ENCODE data around the gene C16orf96. TPM values are rescaled to one million over a fixed set of nuclear protein-coding genes. Genes with fewer than 3 reads are reported as not detected.

C16orf96 gene
- total RNA-seq, 1 experiment from 2014 or later, result 0.10 TPM

- ChIA-PET POLR2A (no interaction called here), RAD21 (ENCODE audit: low non-redundant PET in 1 of 2, low total read pairs in 2 of 2, uncharacterized antibody in 2 of 2, unreplicated experiment in 2 of 2) (no interaction called here), CTCF (no interaction called here)
- BruUV-seq (replicated peaks), result no TSS peak
- intact Hi-C loops (cut with micrococcal nuclease), result no loop called here
- ATAC-seq (no peak), DNase-seq (ENCODE audit: low read depth, low spot score) (no peak)
- Histone ChIP-seq H3K9me2 (ENCODE audit: insufficient read depth) (no peaks in the 10 kb centered on the region), H3K27ac (ENCODE audit: low read depth, low read length) (no peak overlapping the region), H3K9me3 (ENCODE audit: control insufficient read depth in 1 of 2, insufficient read depth in 1 of 2, low read depth in 1 of 2, low read length in 2 of 2) (peaks cover 0 to 9% of the 10 kb centered on the region in 2 experiments; a peak in 2 of 4 replicates), H3K4me2 (ENCODE audit: low read length) (no peak overlapping the region), H3K4me1 (ENCODE audit: control insufficient read depth in 1 of 2, insufficient read depth in 2 of 2, low read length in 2 of 2) (no peaks in the 10 kb centered on the region), H3K9ac (ENCODE audit: low read length) (no peak overlapping the region), H3K36me3 (ENCODE audit: control insufficient read depth in 1 of 2, insufficient read depth in 2 of 2, low read length in 2 of 2) (no peaks in the 10 kb centered on the region), H4K20me1 (ENCODE audit: insufficient read depth) (no peaks in the 10 kb centered on the region), H2AFZ (ENCODE audit: low read depth, low read length, poor library complexity, severe bottlenecking) (no peak overlapping the region), H3K27me3 (ENCODE audit: insufficient read depth, low read length) (no peaks in the 10 kb centered on the region), H3K4me3 (replicated peaks in 1 of 2; ENCODE audit: low read depth in 1 of 2, low read length in 2 of 2) (no peak overlapping the region), H3K79me2 (ENCODE audit: insufficient read depth, low read length) (no peaks in the 10 kb centered on the region)
- TF ChIP-seq YY1 (IDR thresholded peaks at IDR 0.05; ENCODE audit: extremely low read depth, insufficient replicate concordance, low read depth, low read length) (no peak), EGR1 (IDR thresholded peaks at IDR 0.05; ENCODE audit: low read depth) (no peak), ZFX (IDR thresholded peaks at IDR 0.05) (no peak), TCF7L2 (IDR thresholded peaks at IDR 0.05; ENCODE audit: borderline replicate concordance, extremely low read depth, insufficient read depth, insufficient read length) (no peak), SP1 (IDR thresholded peaks at IDR 0.05; ENCODE audit: low read depth) (no peak), CEBPB (IDR thresholded peaks at IDR 0.05; ENCODE audit: low read depth) (no peak), EZH2phosphoT487 (IDR thresholded peaks at IDR 0.05; ENCODE audit: borderline replicate concordance) (no peak)
These were observed 35.7 kb downstream of the C16orf96 start for GRCh38 chr16:4591706-4592470.

GRCh38 chr16:4593086-4593485, 36.9 kb downstream of the C16orf96 start:
- Histone ChIP-seq H3K79me2 (ENCODE audit: insufficient read depth, low read length) (no peaks in the 10 kb centered on the region), H3K9me3 (ENCODE audit: control insufficient read depth in 1 of 2, insufficient read depth in 1 of 2, low read depth in 1 of 2, low read length in 2 of 2) (peaks cover 0 to 8% of the 10 kb centered on the region in 2 experiments; a peak in 2 of 4 replicates), H3K4me3 (replicated peaks in 1 of 2; ENCODE audit: low read depth in 1 of 2, low read length in 2 of 2) (no peak overlapping the region), H3K27ac (ENCODE audit: low read depth, low read length) (no peak overlapping the region), H2AFZ (ENCODE audit: low read depth, low read length, poor library complexity, severe bottlenecking) (no peak overlapping the region), H3K9ac (ENCODE audit: low read length) (no peak overlapping the region), H3K4me2 (ENCODE audit: low read length) (no peak overlapping the region), H3K27me3 (ENCODE audit: insufficient read depth, low read length) (no peaks in the 10 kb centered on the region), H3K4me1 (ENCODE audit: control insufficient read depth in 1 of 2, insufficient read depth in 2 of 2, low read length in 2 of 2) (no peaks in the 10 kb centered on the region), H4K20me1 (ENCODE audit: insufficient read depth) (no peaks in the 10 kb centered on the region), H3K9me2 (ENCODE audit: insufficient read depth) (no peaks in the 10 kb centered on the region), H3K36me3 (ENCODE audit: control insufficient read depth in 1 of 2, insufficient read depth in 2 of 2, low read length in 2 of 2) (no peaks in the 10 kb centered on the region)
- no TSS peak for BruUV-seq (replicated peaks)
- CTCF ChIA-PET, result no interaction called here
- RAD21 ChIA-PET (ENCODE audit: low non-redundant PET in 1 of 2, low total read pairs in 2 of 2, uncharacterized antibody in 2 of 2, unreplicated experiment in 2 of 2), result no interaction called here
- intact Hi-C loops (cut with micrococcal nuclease), result no loop called here
- no peak for DNase-seq (ENCODE audit: low read depth, low spot score)
- POLR2A ChIA-PET, result no interaction called here
- ATAC-seq, result no peak
- TF ChIP-seq RAD21 (IDR thresholded peaks at IDR 0.05; ENCODE audit: low read depth) (no peak), SP1 (IDR thresholded peaks at IDR 0.05; ENCODE audit: low read depth) (no peak), ZNF274 (IDR thresholded peaks at IDR 0.05; ENCODE audit: low read depth, low read length) (no peak), CTCF (IDR thresholded peaks at IDR 0.05 in 2 of 3, conservative IDR thresholded peaks at IDR 0.05 in 1 of 3; ENCODE audit: borderline replicate concordance in 1 of 3, insufficient read depth in 1 of 3, low read depth in 2 of 3, low read length in 2 of 3) (no peak), CEBPB (IDR thresholded peaks at IDR 0.05; ENCODE audit: low read depth) (no peak), YY1 (IDR thresholded peaks at IDR 0.05; ENCODE audit: extremely low read depth, insufficient replicate concordance, low read depth, low read length) (no peak), POLR2A (IDR thresholded peaks at IDR 0.05; ENCODE audit: borderline replicate concordance, extremely low read depth, insufficient read depth, insufficient read length) (no peak), ZFX (IDR thresholded peaks at IDR 0.05) (no peak), EZH2 (IDR thresholded peaks at IDR 0.05) (no peak), MAX (IDR thresholded peaks at IDR 0.05) (no peak), TCF7L2 (IDR thresholded peaks at IDR 0.05; ENCODE audit: borderline replicate concordance, extremely low read depth, insufficient read depth, insufficient read length) (no peak), EGR1 (IDR thresholded peaks at IDR 0.05; ENCODE audit: low read depth) (no peak), ATF3 (IDR thresholded peaks at IDR 0.05) (no peak)
